GM19328 (cell line): ENCODE data around the gene PSMD2.
"Not testable (repeated sequence)": the region's sequence is repeated elsewhere in the genome, so short reads cannot be mapped to it uniquely, and the experiment has no call there.

Experiments used
- ATAC-seq: cut with Tn5 transposase; IDR thresholded peaks from one replicate; pipeline ENCODE4 v1.9.1; 2021; ENCODE audit warnings: mild to moderate bottlenecking, moderate library complexity; ENCODE audit not compliant: unreplicated experiment

PSMD2 gene

GRCh38 chr3:184337981-184338380 lies 38.9 kb downstream of the PSMD2 start:
- no peak for ATAC-seq

- ATAC-seq, result no peak
These were observed 39.5 kb downstream of the PSMD2 start for GRCh38 chr3:184338511-184338945.

GRCh38 chr3:184339001-184339400 lies 40.0 kb downstream of the PSMD2 start:
- no peak for ATAC-seq

- ATAC-seq, result not testable (repeated sequence)
These were observed 40.6 kb downstream of the PSMD2 start for GRCh38 chr3:184339451-184340135.

- no peak for ATAC-seq
These were observed 42.9 kb downstream of the PSMD2 start for GRCh38 chr3:184341925-184342324.

- ATAC-seq, result no peak
These were observed 44.3 kb downstream of the PSMD2 start for GRCh38 chr3:184343200-184343876.

GRCh38 chr3:184344579-184345316 lies 45.7 kb downstream of the PSMD2 start:
- ATAC-seq, result no peak

- ATAC-seq, result no peak
These were observed 46.5 kb downstream of the PSMD2 start for GRCh38 chr3:184345317-184346144.

GRCh38 chr3:184346480-184347190 lies 47.6 kb downstream of the PSMD2 start:
- no peak for ATAC-seq

- ATAC-seq, result no peak
These were observed 48.4 kb downstream of the PSMD2 start for GRCh38 chr3:184347321-184348056.

GRCh38 chr3:184348057-184348382 lies 49.0 kb downstream of the PSMD2 start:
- no peak for ATAC-seq

- no peak for ATAC-seq
These were observed 50.8 kb downstream of the PSMD2 start for GRCh38 chr3:184349563-184350470.

GRCh38 chr3:184350618-184351017 lies 51.6 kb downstream of the PSMD2 start:
- ATAC-seq, result no peak

- no peak for ATAC-seq
These were observed 52.6 kb downstream of the PSMD2 start for GRCh38 chr3:184351511-184352148.

GRCh38 chr3:184352149-184352785 lies 53.2 kb downstream of the PSMD2 start:
- ATAC-seq, result no peak

- no peak for ATAC-seq
These were observed 54.0 kb downstream of the PSMD2 start for GRCh38 chr3:184352897-184353545.

- ATAC-seq, result no peak
These were observed 54.5 kb downstream of the PSMD2 start for GRCh38 chr3:184353546-184353941.
